Stimulated activated CD4-positive, alpha-beta T cell treated with anti-CD3 and anti-CD28 coated beads, TNF-alpha, amount 100 ng/mL, for 4 hours (primary cell): ENCODE data around the gene MMP1.
"Not testable (repeated sequence)": the region's sequence is repeated elsewhere in the genome, so short reads cannot be mapped to it uniquely, and the experiment has no call there.

Experiments
- DNase-seq, 3 experiments: peaks; one replicate each; pipeline ENCODE4 v3.0.0-alpha.2; 2020; ENCODE audit warnings: low read depth in 3 of 3

The MMP1 gene

DNA sequence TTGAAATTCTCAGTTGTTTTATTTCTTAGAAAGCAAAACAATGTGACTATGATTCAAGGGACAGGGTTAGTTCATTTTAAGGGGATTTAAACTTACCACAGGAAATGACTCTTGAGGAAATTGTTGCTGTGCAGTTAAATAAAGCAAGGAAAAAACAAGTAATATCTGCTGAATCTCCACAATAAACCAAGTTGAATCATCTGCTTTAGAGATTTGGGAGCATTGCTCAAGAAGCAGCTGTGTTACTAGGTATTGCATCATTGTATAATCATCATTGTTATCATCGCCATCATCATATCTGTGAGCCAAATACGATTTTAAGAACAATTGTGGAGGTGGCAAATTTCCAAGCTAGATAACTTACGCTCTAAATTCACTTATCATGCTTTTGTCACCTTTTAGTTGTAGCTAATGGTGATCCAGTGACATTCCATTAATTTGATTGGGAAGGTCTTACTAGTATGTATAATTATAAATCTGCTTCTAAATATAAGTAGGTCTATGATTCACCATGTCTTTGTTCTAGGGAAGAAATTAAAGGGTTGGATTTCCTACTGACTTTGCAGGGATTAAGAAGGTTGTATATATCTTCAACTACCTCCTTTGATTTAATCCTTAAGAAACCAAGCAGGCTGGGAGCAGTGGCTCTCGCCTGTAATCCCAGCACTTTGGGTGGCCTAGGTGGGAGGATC is 37.5 kb downstream of the MMP1 start:
- DNase-seq, result no peak

GRCh38 chr11:102757823-102758549 is 40.0 kb downstream of the MMP1 start:
- DNase-seq, result no peak

GRCh38 chr11:102753267-102753666 is 44.7 kb downstream of the MMP1 start:
- DNase-seq, result no peak

DNA sequence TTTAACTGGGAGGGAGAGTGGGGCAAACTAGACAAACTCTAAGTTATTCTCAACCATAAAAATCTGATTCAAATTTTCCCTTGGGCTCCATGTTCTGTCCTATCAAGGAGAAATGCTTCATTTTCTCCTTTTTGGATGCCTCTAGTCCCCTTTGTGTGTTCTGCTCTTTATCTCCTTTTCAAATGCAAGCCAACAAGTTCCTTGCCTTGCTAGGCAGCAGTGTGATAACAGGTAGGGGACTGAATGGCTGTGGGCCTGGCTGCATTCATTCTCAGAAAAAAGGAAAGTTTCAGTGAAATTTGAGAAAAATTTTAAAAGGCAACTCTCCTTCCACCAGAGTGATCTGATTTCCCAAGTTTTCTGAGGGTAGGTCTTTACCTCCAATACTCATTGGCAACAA is 46.3 kb downstream of the MMP1 start:
- DNase-seq, result no peak

- DNase-seq, result no peak
These were observed 48.7 kb downstream of the MMP1 start for GRCh38 chr11:102749101-102749722.

GRCh38 chr11:102746746-102747578 is 51.0 kb downstream of the MMP1 start:
- not testable (repeated sequence) for DNase-seq
